HG03060 (cell line): Measurements from ENCODE around the gene SVEP1.
"Not testable (repeated sequence)": the region's sequence is repeated elsewhere in the genome, so short reads cannot be mapped to it uniquely, and the experiment has no call there.

ENCODE experiments used
- ATAC-seq: cut with Tn5 transposase; IDR thresholded peaks from one replicate; pipeline ENCODE4 v1.9.1; 2021; ENCODE audit warnings: low read depth, moderate number of reproducible peaks; ENCODE audit not compliant: unreplicated experiment

Gene SVEP1

GRCh38 chr9:110580850-110581249 is 1.3 kb upstream of the SVEP1 start:
- ATAC-seq: no peak

GRCh38 chr9:110579862-110580219 is 300 bp upstream of the SVEP1 start:
- no peak for ATAC-seq

- no peak for ATAC-seq
Measured at GRCh38 chr9:110578575-110579033, 937 bp downstream of the SVEP1 start.

DNA sequence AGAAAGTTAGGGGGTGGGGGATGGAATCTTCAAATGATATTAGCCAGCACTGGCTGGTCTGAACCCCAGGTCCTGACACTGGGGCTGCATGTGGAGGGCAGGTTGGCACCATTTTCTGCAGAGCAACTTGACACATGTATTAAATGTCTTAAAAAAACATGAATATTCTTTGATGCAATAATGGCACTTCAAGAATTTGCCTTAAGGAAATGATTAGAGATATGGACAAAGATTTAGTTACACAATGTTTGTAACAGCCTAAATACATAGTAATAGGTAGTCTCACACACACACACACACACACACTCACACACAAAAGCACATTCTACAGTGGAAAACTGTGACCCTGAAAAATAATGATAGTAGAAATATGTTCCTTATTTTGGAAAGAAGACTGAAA is 3.6 kb downstream of the SVEP1 start:
- no peak for ATAC-seq

GRCh38 chr9:110575169-110575568 is 4.4 kb downstream of the SVEP1 start:
- ATAC-seq: no peak

DNA sequence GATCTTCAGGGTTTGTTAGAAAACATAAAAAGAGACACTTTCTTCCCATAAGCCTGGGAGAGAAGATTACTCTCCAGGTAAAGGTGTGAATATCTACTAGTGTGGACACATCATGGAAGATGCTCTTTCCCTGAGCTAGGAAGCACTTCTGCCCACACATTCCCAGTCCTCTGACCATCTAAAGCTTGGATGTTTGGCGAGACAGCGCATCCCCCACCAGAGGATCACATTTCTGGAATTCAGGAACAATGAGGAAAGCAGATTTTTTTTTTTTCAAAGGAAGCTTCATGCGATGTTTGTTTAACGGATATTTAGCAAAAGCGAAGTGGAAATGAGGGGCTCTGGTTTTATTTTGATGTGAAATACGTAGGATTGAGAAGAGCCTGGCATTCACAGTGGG is 6.2 kb downstream of the SVEP1 start:
- no peak for ATAC-seq

DNA sequence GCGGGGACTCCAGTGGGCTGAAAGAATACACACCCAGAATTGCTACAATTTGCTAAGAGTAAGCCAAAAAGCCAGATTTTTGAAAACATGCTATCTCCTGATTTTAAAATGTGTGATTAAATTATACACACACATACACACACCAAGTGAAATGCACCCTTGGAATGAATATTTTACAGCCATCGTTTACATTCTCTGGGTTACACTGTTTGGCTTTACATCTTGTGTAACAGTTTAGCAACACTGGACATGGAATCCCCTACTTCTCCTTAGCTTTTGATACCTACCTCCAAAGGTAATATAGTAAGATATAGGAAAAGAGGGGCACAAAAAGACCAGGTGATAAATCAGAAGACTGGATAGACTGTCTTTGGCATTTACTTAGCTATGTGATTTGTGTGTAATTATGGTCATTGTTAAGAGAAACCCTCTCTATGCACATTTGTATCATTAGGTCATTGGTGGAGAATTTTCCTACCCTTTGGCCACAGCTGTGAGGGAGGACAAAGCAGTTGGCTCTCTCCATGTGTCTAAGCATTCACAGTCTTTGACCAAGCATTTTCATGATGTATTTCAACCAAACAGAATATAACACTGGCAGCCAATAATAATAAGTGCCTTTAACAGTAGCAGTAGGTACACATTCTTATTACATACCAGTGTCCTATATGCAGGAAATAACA is 7.6 kb downstream of the SVEP1 start:
- ATAC-seq: no peak

DNA sequence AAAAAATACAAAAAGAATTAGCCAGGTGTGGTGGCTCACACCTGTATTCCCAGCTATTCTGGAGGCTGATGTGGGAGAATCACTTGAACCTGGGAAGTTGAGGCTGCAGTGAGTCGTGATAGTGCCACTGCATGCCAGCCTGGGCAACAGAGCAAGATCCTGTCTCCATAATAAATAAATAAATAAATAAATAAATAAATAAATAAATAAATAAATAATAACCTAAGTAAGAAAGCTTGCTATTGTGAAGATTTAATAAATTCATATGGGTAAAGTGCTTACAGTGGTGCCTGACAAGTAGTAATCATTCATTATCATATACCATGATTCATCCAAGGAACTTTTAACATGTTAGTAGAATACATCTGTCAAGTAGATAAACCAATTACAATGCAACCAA is 13.4 kb downstream of the SVEP1 start:
- no peak for ATAC-seq

- no peak for ATAC-seq
Measured at GRCh38 chr9:110561826-110562225, 17.7 kb downstream of the SVEP1 start.

DNA sequence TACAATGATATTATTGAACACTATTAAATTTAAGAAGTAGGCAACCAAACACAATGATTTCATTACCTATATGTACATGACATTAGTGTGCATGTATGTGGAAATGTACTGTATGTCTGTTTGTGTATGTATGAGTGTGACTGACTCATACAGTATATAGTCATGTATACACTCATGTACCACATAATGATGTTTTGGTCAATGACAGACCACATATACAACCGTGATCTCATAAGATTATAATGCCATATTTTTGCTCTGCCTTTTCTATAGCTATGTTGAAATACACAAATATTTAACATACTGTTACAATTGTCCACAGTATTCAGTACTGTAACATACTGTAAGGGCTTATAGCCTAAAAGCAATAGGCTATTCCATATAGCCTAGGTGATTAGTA is 19.7 kb downstream of the SVEP1 start:
- no peak for ATAC-seq

DNA sequence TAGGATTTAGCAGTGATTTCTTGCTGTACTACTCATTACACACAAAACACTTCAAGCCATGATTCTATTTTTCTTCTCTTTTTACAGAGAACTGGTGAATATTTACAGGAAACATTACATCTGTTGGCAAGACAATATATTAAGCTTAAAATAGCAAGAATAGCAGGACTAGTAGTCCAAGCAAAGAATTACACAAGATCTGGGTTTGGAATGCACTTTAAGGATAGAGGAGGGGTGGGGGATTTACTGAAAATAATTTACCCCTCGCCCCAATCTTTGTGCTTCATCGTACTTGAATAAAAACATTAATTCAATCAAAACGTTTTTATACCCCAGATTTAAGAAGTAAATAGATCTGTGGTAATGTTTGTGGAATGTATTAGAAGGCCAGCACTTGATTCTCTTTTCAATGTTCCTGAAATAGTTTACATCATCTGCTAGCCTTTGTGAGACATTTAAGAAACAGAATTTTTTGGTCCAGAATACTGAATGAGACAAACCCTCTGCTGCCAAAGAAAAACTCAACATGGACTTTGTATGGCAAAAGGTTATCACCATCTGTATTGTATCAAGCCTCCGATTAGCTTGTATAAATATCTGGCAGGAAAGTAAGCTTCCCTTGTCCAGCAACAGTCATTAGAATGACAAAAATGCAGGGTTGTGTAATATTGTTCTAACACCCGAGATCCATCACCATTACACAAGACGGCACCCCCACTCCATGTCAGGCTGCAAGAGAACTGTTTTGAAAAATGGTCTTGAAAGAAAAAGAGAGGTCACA is 23.8 kb downstream of the SVEP1 start:
- ATAC-seq: no peak

GRCh38 chr9:110546411-110546871 is 33.1 kb downstream of the SVEP1 start:
- no peak for ATAC-seq

DNA sequence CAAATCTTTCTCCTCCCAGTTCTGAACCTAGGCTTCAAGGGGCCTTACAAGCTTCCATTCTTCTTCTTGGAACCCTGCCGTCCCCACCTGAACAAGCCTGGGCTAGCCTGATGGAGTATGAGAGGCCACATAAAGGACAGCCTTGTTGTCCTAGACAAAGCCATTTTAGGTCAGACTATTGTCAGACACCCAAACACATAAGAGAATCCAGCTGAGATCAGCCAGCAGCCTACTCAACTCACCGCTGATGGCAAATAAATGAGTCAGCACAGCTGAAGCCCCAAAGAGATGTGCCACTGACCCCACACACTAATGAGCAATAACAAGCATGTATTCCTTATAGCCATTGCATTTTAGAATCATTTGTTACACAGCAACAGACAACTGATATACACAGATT is 33.8 kb downstream of the SVEP1 start:
- no peak for ATAC-seq

DNA sequence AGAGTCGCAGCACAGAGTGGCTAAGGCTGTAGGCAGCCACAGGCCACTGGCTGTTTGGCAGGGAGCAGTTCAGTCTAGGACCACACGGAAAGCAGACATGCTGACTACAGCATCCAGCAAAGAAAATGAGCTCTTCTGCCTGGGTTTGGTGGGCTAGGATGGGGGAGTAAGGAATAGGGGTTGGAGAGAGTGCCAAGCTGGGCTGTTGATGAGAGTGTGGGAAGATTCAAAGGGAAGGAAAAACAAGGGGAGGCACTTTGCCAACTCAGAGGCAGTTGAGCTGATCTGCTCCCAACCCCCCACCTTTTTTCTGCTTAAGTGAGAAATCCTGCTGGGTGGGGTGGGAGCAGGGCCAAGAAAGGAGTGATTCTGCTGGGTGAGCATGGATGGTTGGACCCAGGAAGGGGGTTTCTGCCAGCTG is 35.9 kb downstream of the SVEP1 start:
- ATAC-seq: no peak

DNA sequence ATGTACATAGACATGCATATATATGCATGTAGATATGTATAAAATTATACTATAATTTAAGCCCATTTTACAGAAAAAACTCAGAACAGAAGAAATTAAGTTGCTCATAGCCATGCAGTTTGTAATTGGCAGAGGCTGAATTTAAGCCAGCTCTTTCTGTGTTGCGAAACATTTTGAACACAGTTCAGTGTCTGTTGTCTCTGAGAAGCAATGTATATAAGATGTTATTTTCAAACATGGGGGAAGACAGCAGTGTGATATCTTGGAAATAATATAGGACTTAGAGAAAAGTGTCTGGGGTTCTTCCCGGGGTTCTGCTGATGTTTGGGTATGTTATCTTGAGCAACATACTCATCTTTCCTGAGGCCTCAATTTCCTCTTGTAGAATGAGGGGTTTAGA is 37.6 kb downstream of the SVEP1 start:
- ATAC-seq: no peak

DNA sequence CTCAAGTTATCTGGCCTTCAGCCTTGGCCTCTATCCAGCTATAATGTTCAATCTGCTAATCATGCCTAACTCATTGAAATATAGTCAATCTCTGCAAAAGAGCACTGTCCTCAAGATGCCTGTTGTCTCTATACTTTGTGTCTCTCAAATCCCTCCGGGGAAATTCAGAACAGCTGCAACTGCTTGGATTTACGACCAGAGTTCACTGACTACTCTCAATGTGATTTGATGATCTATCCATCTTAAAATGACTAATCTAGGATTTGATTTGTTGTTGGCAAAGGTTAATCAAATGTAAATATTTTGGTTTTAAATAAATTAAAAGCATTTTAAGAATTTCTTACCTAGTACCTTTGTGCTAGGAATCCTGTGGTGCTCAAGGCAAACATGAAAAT is 40.9 kb downstream of the SVEP1 start:
- ATAC-seq: no peak

DNA sequence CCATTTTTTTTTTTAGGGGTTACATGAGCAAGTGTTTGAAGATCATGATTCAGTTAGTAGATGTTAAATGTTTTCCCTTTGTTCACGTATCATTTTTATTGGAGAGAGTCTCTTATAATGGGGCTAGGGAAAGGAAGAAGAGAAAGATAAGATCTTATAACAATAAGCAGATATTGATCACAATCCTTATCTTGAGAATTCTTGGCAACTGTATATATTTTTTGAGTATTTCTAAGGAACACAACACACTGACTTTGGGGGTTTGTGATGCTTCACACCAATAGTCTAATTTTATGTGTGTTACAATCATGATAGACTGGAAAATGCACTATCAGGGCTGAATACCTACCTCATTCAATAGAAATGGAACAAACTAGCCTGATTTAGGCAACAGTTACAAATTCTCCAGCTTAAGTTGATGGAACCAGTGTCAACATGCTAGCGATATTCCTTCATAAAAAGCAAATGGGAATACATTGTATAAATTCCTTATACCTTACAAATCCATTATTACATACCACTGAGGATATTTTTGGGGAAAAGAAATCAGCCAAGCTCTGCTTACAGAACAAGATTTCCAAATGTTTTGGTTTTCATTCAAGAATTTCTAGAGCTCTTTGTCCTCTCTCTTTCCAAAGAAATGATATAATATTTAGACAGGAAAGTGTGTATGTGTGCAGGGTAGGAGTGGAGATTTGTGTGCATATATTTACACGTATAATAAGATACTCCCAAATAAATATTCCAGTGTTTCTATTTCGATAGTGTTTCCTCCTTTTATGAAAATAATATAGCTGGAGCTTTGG is 41.5 kb downstream of the SVEP1 start:
- no peak for ATAC-seq

DNA sequence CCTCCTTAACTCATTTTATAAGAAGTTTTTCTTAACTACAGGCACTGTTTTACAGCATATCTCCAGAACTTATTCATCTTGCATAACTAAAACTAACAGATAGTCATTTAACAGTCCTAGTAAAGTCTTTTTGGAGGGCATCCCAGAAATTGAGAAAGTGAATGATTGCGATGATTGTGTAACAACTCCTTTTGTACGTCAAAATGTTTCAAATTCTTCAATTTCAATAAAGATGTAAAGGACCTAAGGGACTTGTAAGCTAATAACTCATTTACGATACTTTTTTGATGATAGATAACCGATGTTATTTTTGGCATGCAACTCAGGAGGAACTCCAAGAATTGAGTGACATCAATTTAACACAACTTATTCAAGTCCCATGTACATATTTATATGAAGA is 42.7 kb downstream of the SVEP1 start:
- ATAC-seq: no peak

DNA sequence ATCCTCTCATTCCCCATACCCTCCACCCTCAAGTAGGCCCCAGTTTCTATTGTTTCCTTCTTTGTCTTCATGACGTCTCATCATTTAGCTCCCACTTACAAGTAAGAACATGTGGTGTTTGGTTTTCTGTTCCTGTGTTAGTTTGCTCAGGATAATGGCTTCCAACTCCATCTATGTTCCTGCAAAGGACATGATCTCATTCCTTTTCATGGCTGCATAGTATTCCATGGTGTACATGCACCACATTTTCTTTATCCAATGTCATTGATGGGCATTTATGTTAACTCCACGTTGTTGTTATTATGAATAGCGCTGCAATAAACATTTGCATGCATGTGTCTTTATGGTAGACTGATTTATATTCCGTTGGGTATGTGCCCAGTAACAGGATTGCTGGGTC is 45.4 kb downstream of the SVEP1 start:
- not testable (repeated sequence) for ATAC-seq

- no peak for ATAC-seq
Measured at GRCh38 chr9:110532908-110533665, 46.5 kb downstream of the SVEP1 start.

DNA sequence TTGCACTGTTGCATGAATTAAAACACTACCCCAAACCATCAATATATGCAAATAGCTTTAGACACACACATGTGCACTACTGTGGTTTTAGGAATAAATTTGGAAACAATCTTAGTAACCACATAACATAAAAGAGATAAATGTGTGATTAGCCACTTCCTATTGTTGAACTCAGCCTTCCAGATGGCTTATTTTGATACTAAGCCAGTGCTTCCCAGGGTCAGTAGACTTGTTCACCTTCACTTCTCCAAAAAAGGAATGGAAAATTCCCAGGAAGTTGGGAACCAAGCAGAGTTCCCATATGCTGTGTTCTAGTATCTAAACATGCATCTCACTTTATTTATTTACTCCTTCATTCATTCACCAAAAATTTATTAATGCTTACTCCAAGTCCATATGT is 47.8 kb downstream of the SVEP1 start:
- no peak for ATAC-seq
